IPS-18c (cell line): Measurements from ENCODE around the gene AGAP1.

Experiments
- H3K4me3 ChIP-seq: 2 replicates; pipeline ENCODE4 v1.7.0; 2013; ENCODE audit warnings: low read depth, mild to moderate bottlenecking, low read length, moderate library complexity; ENCODE audit not compliant: insufficient read depth
- H3K9me3 ChIP-seq: one replicate; pipeline ENCODE4 v1.6.1; 2013; ENCODE audit warnings: mild to moderate bottlenecking, low read length, moderate library complexity; ENCODE audit not compliant: control insufficient read depth, insufficient read depth

The AGAP1 gene

GRCh38 chr2:235536711-235537110 is 42.9 kb downstream of the AGAP1 start:
- no peaks in the 10 kb centered on the region for H3K9me3 ChIP-seq
- no peak overlapping the region for H3K4me3 ChIP-seq

- Histone ChIP-seq H3K4me3 (no peak overlapping the region), H3K9me3 (no peaks in the 10 kb centered on the region)
Observed at GRCh38 chr2:235537186-235537585, 43.3 kb downstream of the AGAP1 start.

GRCh38 chr2:235537587-235537986 is 43.7 kb downstream of the AGAP1 start:
- no peaks in the 10 kb centered on the region for H3K9me3 ChIP-seq
- no peak overlapping the region for H3K4me3 ChIP-seq

- no peak overlapping the region for H3K4me3 ChIP-seq
- H3K9me3 ChIP-seq, result no peaks in the 10 kb centered on the region
Observed at GRCh38 chr2:235538144-235538639, 44.3 kb downstream of the AGAP1 start.

- H3K4me3 ChIP-seq, result no peak overlapping the region
Observed at GRCh38 chr2:235538981-235539380, 45.1 kb downstream of the AGAP1 start.

GRCh38 chr2:235539773-235540172 is 45.9 kb downstream of the AGAP1 start:
- Histone ChIP-seq H3K9me3 (no peaks in the 10 kb centered on the region), H3K4me3 (no peak overlapping the region)

More at GRCh38 chr2:235538981-235539380, 45.1 kb downstream of the AGAP1 start:
- H3K9me3 ChIP-seq, result no peaks in the 10 kb centered on the region

- H3K9me3 ChIP-seq, result no peaks in the 10 kb centered on the region
- H3K4me3 ChIP-seq, result no peak overlapping the region
Observed at GRCh38 chr2:235541016-235541415, 47.2 kb downstream of the AGAP1 start.

- Histone ChIP-seq H3K4me3 (no peak overlapping the region), H3K9me3 (no peaks in the 10 kb centered on the region)
Observed at GRCh38 chr2:235541838-235542549, 48.2 kb downstream of the AGAP1 start.

GRCh38 chr2:235542733-235543127 is 48.9 kb downstream of the AGAP1 start:
- no peaks in the 10 kb centered on the region for H3K9me3 ChIP-seq
- H3K4me3 ChIP-seq, result no peak overlapping the region

- no peaks in the 10 kb centered on the region for H3K9me3 ChIP-seq
- H3K4me3 ChIP-seq, result no peak overlapping the region; the same call in 1 of the 2 replicates
Observed at GRCh38 chr2:235543128-235543750, 49.4 kb downstream of the AGAP1 start.

GRCh38 chr2:235543851-235544688 is 50.2 kb downstream of the AGAP1 start:
- Histone ChIP-seq H3K4me3 (no peak overlapping the region; the same call in 1 of the 2 replicates), H3K9me3 (no peaks in the 10 kb centered on the region)

- H3K9me3 ChIP-seq, result no peaks in the 10 kb centered on the region
- no peak overlapping the region for H3K4me3 ChIP-seq
Observed at GRCh38 chr2:235544689-235544969, 50.8 kb downstream of the AGAP1 start.

- Histone ChIP-seq H3K9me3 (no peaks in the 10 kb centered on the region), H3K4me3 (no peak overlapping the region)
Observed at GRCh38 chr2:235545339-235546150, 51.7 kb downstream of the AGAP1 start.

- H3K4me3 ChIP-seq, result no peak overlapping the region
Observed at GRCh38 chr2:235546151-235546435, 52.2 kb downstream of the AGAP1 start.

GRCh38 chr2:235546436-235546835 is 52.6 kb downstream of the AGAP1 start:
- Histone ChIP-seq H3K9me3 (no peaks in the 10 kb centered on the region), H3K4me3 (no peak overlapping the region)

More at GRCh38 chr2:235546151-235546435, 52.2 kb downstream of the AGAP1 start:
- H3K9me3 ChIP-seq, result no peaks in the 10 kb centered on the region

GRCh38 chr2:235549735-235550377 is 56.0 kb downstream of the AGAP1 start:
- no peak overlapping the region for H3K4me3 ChIP-seq
- H3K9me3 ChIP-seq, result no peaks in the 10 kb centered on the region

GRCh38 chr2:235550378-235550760 is 56.5 kb downstream of the AGAP1 start:
- Histone ChIP-seq H3K4me3 (no peak overlapping the region), H3K9me3 (no peaks in the 10 kb centered on the region)
